ENCODE data around the gene GSTT4. TPM values are rescaled to one million over a fixed set of nuclear protein-coding genes. Genes with fewer than 3 reads are reported as not detected.
"Not testable (repeated sequence)": the region's sequence is repeated elsewhere in the genome, so short reads cannot be mapped to it uniquely, and the experiment has no call there.

GSTT4 gene
- total RNA-seq, 2 experiments from 2014 or later = not detected

DNA sequence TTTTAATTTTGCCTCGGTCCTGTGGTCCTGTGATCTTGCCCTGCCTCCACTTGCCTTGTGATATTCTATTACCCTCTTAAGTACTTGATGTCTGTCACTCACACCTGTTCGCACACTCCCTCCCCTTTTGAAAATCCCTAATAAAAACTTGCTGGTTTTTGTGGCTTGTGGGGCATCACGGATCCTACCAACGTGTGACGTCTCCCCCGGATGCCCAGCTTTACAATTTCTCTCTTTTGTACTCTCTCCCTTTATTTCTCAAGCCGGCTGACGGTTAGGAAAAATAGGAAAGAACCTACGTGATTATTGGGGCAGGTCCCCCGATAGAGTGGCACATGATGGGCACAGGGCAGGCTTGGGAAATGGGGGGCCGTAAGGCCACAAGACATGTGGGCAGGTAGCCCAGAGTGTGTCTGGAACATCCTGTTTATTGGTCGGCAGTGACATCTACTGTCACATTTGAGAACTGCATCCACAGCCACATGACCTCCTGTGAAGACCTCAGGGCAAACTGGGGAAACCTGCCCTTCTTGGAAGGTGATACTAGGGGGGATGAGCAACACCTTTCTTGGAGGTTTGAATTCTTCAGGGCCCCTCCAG lies 48.9 kb downstream of the GSTT4 start:
- H3K4me1 Mint-ChIP-seq (ENCODE audit: low read depth); H3K9me3 Mint-ChIP-seq; H3K36me3 Mint-ChIP-seq (ENCODE audit: low read depth); H3K27me3 Mint-ChIP-seq (ENCODE audit: low read depth); H3K4me3 Mint-ChIP-seq; H3K27ac Mint-ChIP-seq: not testable (repeated sequence)
- CTCF ChIA-PET = interaction anchor here (0.6 to 0.7 kb wide), 2 partner anchors 94 to 278 kb away, joined by 3 to 4 read pairs; no protein-coding TSS in a partner anchor
- peak; percentile 91 for DNase-seq
- intact Hi-C loops (cut with micrococcal nuclease) = loop anchor here (5.0 kb wide), 1 partner anchor 94 kb away; no protein-coding TSS in a partner anchor

DNA sequence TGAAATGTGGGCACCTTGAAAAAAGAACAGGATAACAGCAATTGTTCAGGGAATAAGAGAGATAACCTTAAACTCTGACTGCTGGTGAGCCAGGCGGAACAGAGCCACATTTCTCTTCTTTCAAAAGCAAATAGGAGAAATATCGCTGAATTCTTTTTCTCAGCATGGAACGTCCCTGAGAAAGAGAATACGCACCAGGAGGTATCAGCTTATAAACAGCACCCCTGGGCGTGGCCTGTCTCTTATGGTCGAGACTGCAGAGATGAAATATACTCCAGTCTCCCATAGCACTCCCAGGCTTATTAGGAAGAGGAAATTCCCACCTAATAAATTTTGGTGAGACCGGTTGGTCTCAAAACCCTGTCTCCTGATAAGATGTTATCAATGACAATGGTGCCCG lies 49.4 kb downstream of the GSTT4 start:
- intact Hi-C loops (cut with micrococcal nuclease) = loop anchor here (5.0 kb wide), 1 partner anchor 94 kb away; no protein-coding TSS in a partner anchor
- not testable (repeated sequence) for H3K4me3 Mint-ChIP-seq; H3K4me1 Mint-ChIP-seq (ENCODE audit: low read depth); H3K9me3 Mint-ChIP-seq; DNase-seq; H3K27ac Mint-ChIP-seq; H3K27me3 Mint-ChIP-seq (ENCODE audit: low read depth); H3K36me3 Mint-ChIP-seq (ENCODE audit: low read depth)
- CTCF ChIA-PET = interaction anchor here (0.6 to 0.7 kb wide), 2 partner anchors 93 to 278 kb away, joined by 3 to 4 read pairs; no protein-coding TSS in a partner anchor

DNA sequence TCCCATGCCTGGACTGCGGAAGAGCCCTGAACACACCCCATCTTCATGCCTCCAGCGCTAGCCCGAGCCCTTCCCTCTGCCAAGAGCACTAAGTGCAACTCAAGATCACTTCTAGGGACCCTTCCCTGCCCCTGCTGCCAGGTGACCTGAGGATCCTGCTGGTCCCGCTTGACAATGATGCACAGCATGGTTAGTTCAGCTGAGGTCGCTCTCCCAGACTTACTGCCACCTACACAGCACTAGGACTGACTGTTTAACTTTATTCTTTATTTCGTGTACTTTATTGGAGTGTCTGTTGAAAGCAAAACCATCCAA lies 50.3 kb downstream of the GSTT4 start:
- H3K4me1 Mint-ChIP-seq (ENCODE audit: low read depth); H3K4me3 Mint-ChIP-seq; DNase-seq; CTCF ChIA-PET; H3K36me3 Mint-ChIP-seq (ENCODE audit: low read depth); H3K27ac Mint-ChIP-seq; H3K27me3 Mint-ChIP-seq (ENCODE audit: low read depth); H3K9me3 Mint-ChIP-seq: not testable (repeated sequence)
- intact Hi-C loops (cut with micrococcal nuclease) = loop anchor here (5.0 kb wide), 1 partner anchor 93 kb away; no protein-coding TSS in a partner anchor

DNA sequence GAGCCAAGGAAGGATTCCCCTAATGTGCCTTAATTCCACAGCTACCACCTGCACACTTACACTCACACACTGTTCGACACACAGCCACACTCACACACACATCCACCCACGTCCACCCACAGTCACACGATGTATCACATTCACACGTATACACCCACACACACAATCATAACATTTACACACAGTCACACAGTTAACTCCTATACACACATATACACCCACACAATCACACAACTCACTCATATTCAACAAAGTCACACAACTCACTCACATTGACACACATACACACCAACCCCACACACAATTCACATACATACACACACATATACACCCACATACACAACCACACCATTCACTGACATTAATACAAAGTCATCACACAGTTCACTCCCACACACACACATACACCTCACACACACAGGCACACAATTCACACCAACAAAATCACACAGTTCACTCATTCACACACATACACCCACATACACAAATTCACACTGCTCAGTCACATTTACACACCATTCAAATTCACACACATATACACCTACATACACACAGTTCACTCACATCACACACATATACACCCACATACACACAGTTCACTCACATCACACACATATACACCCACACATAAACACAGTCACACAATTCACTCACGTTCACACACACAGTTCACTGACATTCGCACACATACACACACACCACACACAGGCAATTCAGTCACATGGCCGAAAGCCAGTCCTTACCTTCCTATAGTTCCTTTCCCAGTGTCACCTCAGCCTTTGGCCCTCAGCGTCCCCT lies 50.9 kb downstream of the GSTT4 start:
- H3K9me3 Mint-ChIP-seq; H3K4me1 Mint-ChIP-seq (ENCODE audit: low read depth); H3K27ac Mint-ChIP-seq; H3K36me3 Mint-ChIP-seq (ENCODE audit: low read depth); H3K27me3 Mint-ChIP-seq (ENCODE audit: low read depth); DNase-seq; H3K4me3 Mint-ChIP-seq; CTCF ChIA-PET; intact Hi-C loops (cut with micrococcal nuclease): not testable (repeated sequence)

DNA sequence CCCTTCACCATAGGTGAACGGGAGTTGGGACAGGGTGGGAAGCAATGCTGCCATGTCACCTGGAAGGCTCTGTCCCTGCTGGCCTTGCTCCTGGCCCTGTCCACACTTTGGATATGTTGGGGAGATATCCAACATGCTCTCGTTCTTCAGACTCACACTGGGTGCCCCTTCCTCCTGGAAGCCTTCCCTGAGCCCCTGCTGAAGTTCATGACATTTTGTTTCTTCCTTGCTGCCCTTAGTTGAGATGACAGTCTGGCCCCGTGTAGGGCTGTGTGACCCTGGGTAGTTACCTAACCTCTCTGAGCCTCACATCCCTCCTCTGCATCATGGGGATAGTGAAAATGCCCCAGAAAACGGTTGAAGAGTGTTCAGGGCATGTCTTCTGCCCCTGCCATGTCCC lies 51.8 kb downstream of the GSTT4 start:
- H3K9me3 Mint-ChIP-seq; intact Hi-C loops (cut with micrococcal nuclease); H3K27ac Mint-ChIP-seq; H3K27me3 Mint-ChIP-seq (ENCODE audit: low read depth); H3K4me1 Mint-ChIP-seq (ENCODE audit: low read depth); H3K36me3 Mint-ChIP-seq (ENCODE audit: low read depth); CTCF ChIA-PET; H3K4me3 Mint-ChIP-seq; DNase-seq: not testable (repeated sequence)

DNA sequence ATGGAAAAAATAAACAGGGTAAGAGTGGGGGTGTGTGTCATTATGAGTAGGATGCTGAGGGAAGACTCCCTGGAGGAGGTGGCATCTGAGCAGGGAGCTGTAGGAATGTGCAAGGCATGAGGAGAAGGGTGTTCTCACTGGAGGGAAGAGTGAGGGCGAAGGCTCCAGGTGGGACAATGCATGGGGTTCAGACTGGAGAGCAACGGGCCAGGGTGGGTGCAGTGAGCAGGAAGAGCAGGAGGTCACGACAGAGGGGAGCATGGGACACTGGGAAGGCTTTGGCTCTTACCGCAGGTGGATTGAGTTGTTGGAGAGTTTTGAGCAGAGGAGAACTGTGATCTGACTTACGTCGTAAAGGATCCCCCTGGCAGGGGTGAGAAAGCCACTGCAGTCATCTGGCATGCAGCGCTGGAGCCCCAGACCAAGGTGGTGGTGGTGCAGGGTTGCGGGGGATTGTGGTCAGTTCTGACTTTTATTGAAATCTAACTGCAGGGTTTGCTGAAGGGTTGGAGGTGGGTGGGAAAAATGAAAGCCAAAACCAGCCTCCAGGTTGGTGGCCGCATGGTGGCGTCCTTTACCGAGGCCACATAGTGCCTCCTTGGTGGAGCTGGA lies 52.4 kb downstream of the GSTT4 start:
- H3K4me1 Mint-ChIP-seq (ENCODE audit: low read depth); intact Hi-C loops (cut with micrococcal nuclease); DNase-seq; H3K27me3 Mint-ChIP-seq (ENCODE audit: low read depth); H3K9me3 Mint-ChIP-seq; H3K36me3 Mint-ChIP-seq (ENCODE audit: low read depth); CTCF ChIA-PET; H3K4me3 Mint-ChIP-seq; H3K27ac Mint-ChIP-seq: not testable (repeated sequence)

DNA sequence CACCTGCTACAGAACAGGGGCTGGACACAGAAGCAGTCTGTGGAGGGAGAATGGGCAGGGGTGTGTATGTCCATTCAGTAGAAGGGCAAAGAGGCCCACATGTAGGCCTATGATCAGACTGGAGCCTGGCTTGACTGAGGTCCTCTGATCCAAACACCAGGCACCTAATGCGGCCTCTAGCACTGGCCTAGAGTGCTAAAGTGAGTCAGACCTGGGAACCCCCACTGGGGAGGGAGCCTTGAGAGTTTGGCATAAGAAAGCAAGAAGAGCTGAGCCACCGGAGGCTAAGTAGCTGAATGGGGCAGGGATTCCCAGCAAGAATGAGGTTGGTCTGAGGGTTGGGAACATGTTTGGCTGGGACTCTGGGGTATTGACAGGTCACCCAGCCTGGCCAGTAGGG lies 53.9 kb downstream of the GSTT4 start:
- H3K27ac Mint-ChIP-seq; intact Hi-C loops (cut with micrococcal nuclease); H3K4me1 Mint-ChIP-seq (ENCODE audit: low read depth); DNase-seq; H3K4me3 Mint-ChIP-seq; H3K27me3 Mint-ChIP-seq (ENCODE audit: low read depth); H3K36me3 Mint-ChIP-seq (ENCODE audit: low read depth); H3K9me3 Mint-ChIP-seq: not testable (repeated sequence)
- CTCF ChIA-PET = interaction anchor here (0.6 kb wide), 1 partner anchor 64 kb away, joined by 4 read pairs; no protein-coding TSS in a partner anchor

DNA sequence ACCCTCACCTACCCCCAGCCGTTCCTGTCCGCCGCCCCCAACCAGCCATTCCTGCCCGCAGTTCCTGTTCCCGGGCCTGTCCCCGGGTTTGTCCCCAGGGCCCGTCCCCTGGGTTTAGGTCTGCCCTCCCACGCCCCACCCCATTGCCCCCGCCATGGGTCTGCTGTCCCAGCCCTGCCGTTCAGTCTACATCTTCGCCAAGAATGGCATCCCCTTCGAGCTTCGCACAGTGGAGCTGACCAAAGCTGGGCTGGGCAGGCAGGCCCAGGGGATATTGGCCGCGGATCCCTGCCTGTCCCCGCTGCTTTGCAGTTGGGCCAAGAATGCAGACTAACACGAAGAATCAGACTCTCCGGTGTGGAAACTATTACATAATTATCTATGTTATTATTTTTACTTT lies 55.5 kb downstream of the GSTT4 start:
- intact Hi-C loops (cut with micrococcal nuclease) = not testable (repeated sequence)

More for the DNA sequence above, 55.5 kb downstream of the GSTT4 start:
- DNase-seq; H3K4me3 Mint-ChIP-seq; H3K36me3 Mint-ChIP-seq (ENCODE audit: low read depth); H3K4me1 Mint-ChIP-seq (ENCODE audit: low read depth); H3K27ac Mint-ChIP-seq; CTCF ChIA-PET; H3K27me3 Mint-ChIP-seq (ENCODE audit: low read depth); H3K9me3 Mint-ChIP-seq: not testable (repeated sequence)

Other genes with a start within 250 kb of the GSTT4 start
- gene C22orf15, start 242.5 kb downstream of the GSTT4 start, total RNA-seq = 1 to 10 TPM; 1.1 to 1.4 TPM
- 100 to 1,000 TPM; 190 to 191 TPM for gene CHCHD10, start 237.5 kb downstream of the GSTT4 start, total RNA-seq
- under 1 TPM; 0.43 to 0.47 TPM for gene MMP11, start 232.6 kb downstream of the GSTT4 start, total RNA-seq
- gene SMARCB1, start 218.5 kb downstream of the GSTT4 start, total RNA-seq = 10 to 100 TPM; 75.3 to 89.1 TPM
- gene DERL3, start 166.4 kb downstream of the GSTT4 start, total RNA-seq = 1 to 10 TPM; 7.3 to 7.5 TPM
- gene SLC2A11, start 147.6 kb downstream of the GSTT4 start, total RNA-seq = 1 to 10 TPM; 6.1 to 7.5 TPM
- 1,000 to 10,000 TPM; 1,489 to 1,512 TPM for gene MIF, start 111.1 kb downstream of the GSTT4 start, total RNA-seq
- not detected for gene GSTT2B, start 44.3 kb downstream of the GSTT4 start, total RNA-seq
- under 1 TPM; 0.72 to 0.76 TPM for gene DDTL, start 38.6 kb downstream of the GSTT4 start, total RNA-seq
- 100 to 1,000 TPM; 107 to 125 TPM for gene DDT, start 31.0 kb downstream of the GSTT4 start, total RNA-seq
- not detected for gene GSTT2, start 25.3 kb downstream of the GSTT4 start, total RNA-seq
- gene CABIN1, start 5.9 kb upstream of the GSTT4 start, total RNA-seq = 10 to 100 TPM; 74.6 to 82.0 TPM
- gene SUSD2, start 176.0 kb upstream of the GSTT4 start, total RNA-seq = under 1 TPM; 0.21 to 0.22 TPM
- gene GGT5, start 239.6 kb upstream of the GSTT4 start, total RNA-seq = not detected